GM10248 (cell line): Measurements from ENCODE around the gene DHX15.

Experiments
- CTCF ChIA-PET: fragments of 300-600 bp; sonication (Branson Sonifier 250); formaldehyde crosslinking; extraction: SDS; loops from one replicate; lab custom pipeline; 2021; ENCODE audit warnings: antibody characterized with exemption; lab: Yijun Ruan, JAX
- POLR2A ChIA-PET: fragments of 350-650 bp; sonication (Branson Sonifier 250); formaldehyde crosslinking; extraction: SDS; loops from one replicate; lab custom pipeline; 2020; ENCODE audit warnings: antibody characterized with exemption; lab: Yijun Ruan, JAX
- DNase-seq: peaks from one replicate; pipeline ENCODE4 v3.0.0; 2012; ENCODE audit errors: extremely low spot score
- CTCF ChIP-seq: IDR thresholded peaks from 2 replicates; pipeline ENCODE4 v1.5.1; 2012; ENCODE audit warnings: mild to moderate bottlenecking, low read depth; ENCODE audit errors: extremely low read depth, missing control alignments, control extremely low read depth

Gene DHX15

GRCh38 chr4:24496597-24496996, 87.8 kb downstream of the DHX15 start:
- no peak for TF ChIP-seq CTCF
- ChIA-PET CTCF (interaction anchor here (1.6 to 3.0 kb wide), 2 partner anchors 8 to 14 kb away, joined by 3 to 18 read pairs; no protein-coding TSS in a partner anchor), POLR2A (no interaction called here)
- no peak for DNase-seq

- no peak for TF ChIP-seq CTCF
- ChIA-PET POLR2A (no interaction called here), CTCF (interaction anchor here (0.9 to 1.0 kb wide), 2 partner anchors 9 to 76 kb away, joined by 3 read pairs; no protein-coding TSS in a partner anchor)
- DNase-seq: no peak
Measured at GRCh38 chr4:24495388-24495787, 89.0 kb downstream of the DHX15 start.

- no peak for TF ChIP-seq CTCF
- POLR2A ChIA-PET: no interaction called here
- CTCF ChIA-PET: interaction anchor here (0.7 to 4.8 kb wide), 13 partner anchors 8 to 878 kb away, joined by 3 to 30 read pairs (median 5); partner anchors contain the start of gene SEPSECS
- no peak for DNase-seq
Measured at GRCh38 chr4:24489870-24490269, 94.5 kb downstream of the DHX15 start.

GRCh38 chr4:24488399-24489164, 95.8 kb downstream of the DHX15 start:
- DNase-seq: peak; percentile 78
- TF ChIP-seq CTCF: peak; percentile 89
- ChIA-PET POLR2A (no interaction called here), CTCF (interaction anchor here (0.6 to 4.8 kb wide), 24 partner anchors 9 to 879 kb away, joined by 3 to 30 read pairs (median 4); partner anchors contain the start of gene SEPSECS)

GRCh38 chr4:24482871-24483270, 101.5 kb downstream of the DHX15 start:
- CTCF ChIA-PET: no interaction called here
- no peak for TF ChIP-seq CTCF
- no peak for DNase-seq
- POLR2A ChIA-PET: no interaction called here

- TF ChIP-seq CTCF: no peak
- no peak for DNase-seq
- ChIA-PET POLR2A (no interaction called here), CTCF (interaction anchor here (1.3 to 4.5 kb wide), 4 partner anchors 8 to 214 kb away, joined by 4 to 30 read pairs (median 4); no protein-coding TSS in a partner anchor)
Measured at GRCh38 chr4:24477919-24478318, 106.4 kb downstream of the DHX15 start.
